ENCODE data around the gene TSPAN8.

Gene TSPAN8

GRCh38 chr12:71157601-71158233 lies at the start of gene TSPAN8:
Gene TSPAN8 (minus strand): TSS chr12:71157999. CDS start chr12:71157678, 321 bp downstream.
- no peak for TF ChIP-seq CTCF (conservative IDR thresholded peaks at IDR 0.05; ENCODE audit: low read depth, low read length)
- DNase-seq (ENCODE audit: low read depth) = no peak

GRCh38 chr12:71201136-71201679 lies 43.4 kb upstream of the TSPAN8 start:
- TF ChIP-seq CTCF (conservative IDR thresholded peaks at IDR 0.05; ENCODE audit: low read depth, low read length) = no peak
- no peak overlapping the region for H3K4me3 ChIP-seq (ENCODE audit: low read depth, low read length)
- no peak for DNase-seq (ENCODE audit: low read depth)

More at GRCh38 chr12:71157601-71158233, at the start of gene TSPAN8:
- no peak within 1 kb of the TSS for H3K4me3 ChIP-seq (ENCODE audit: low read depth, low read length)

- no peak for TF ChIP-seq CTCF (conservative IDR thresholded peaks at IDR 0.05; ENCODE audit: low read depth, low read length)
- no peak overlapping the region for H3K4me3 ChIP-seq (ENCODE audit: low read depth, low read length)
- no peak for DNase-seq (ENCODE audit: low read depth)
Measured at GRCh38 chr12:71200706-71201105, 42.9 kb upstream of the TSPAN8 start.

GRCh38 chr12:71197460-71197859 lies 39.7 kb upstream of the TSPAN8 start:
- H3K4me3 ChIP-seq (ENCODE audit: low read depth, low read length) = no peak overlapping the region
- no peak for DNase-seq (ENCODE audit: low read depth)
- TF ChIP-seq CTCF (conservative IDR thresholded peaks at IDR 0.05; ENCODE audit: low read depth, low read length) = no peak

- no peak for DNase-seq (ENCODE audit: low read depth)
- TF ChIP-seq CTCF (conservative IDR thresholded peaks at IDR 0.05; ENCODE audit: low read depth, low read length) = no peak
- no peak overlapping the region for H3K4me3 ChIP-seq (ENCODE audit: low read depth, low read length)
Measured at GRCh38 chr12:71195338-71195896, 37.6 kb upstream of the TSPAN8 start.

GRCh38 chr12:71194657-71195056 lies 36.9 kb upstream of the TSPAN8 start:
- no peak overlapping the region for H3K4me3 ChIP-seq (ENCODE audit: low read depth, low read length)
- no peak for DNase-seq (ENCODE audit: low read depth)
- no peak for TF ChIP-seq CTCF (conservative IDR thresholded peaks at IDR 0.05; ENCODE audit: low read depth, low read length)

- TF ChIP-seq CTCF (conservative IDR thresholded peaks at IDR 0.05; ENCODE audit: low read depth, low read length) = no peak
- no peak overlapping the region for H3K4me3 ChIP-seq (ENCODE audit: low read depth, low read length)
- DNase-seq (ENCODE audit: low read depth) = no peak
Measured at GRCh38 chr12:71193041-71193440, 35.2 kb upstream of the TSPAN8 start.
